Endothelial cell of umbilical vein (primary cell): ENCODE results near the gene PNPLA1. TPM values are rescaled to one million over a fixed set of nuclear protein-coding genes. Genes with fewer than 3 reads are reported as not detected.
A peak's percentile ranks its signal among the peaks of the same experiment; 100 is the strongest.

Experiments used
- BruUV-seq: library from RNA; stranded (reverse); fragments of 400-500 nt; replicated peaks from 2 replicates; lab custom pipeline; 2021; lab: Mats Ljungman, UMichigan
- CTCF ChIA-PET: fragments of 300-600, 350-600 bp; sonication (Branson Sonifier 250); formaldehyde crosslinking; loops from one replicate; lab custom pipeline; 2021; ENCODE audit warnings: antibody characterized with exemption, inconsistent platforms; lab: Charles Lee
- POLR2A ChIA-PET: fragments of 300-600, 350-600 bp; sonication (Branson Sonifier 250); formaldehyde crosslinking; loops from one replicate; lab custom pipeline; 2021; ENCODE audit warnings: antibody characterized with exemption, inconsistent platforms; lab: Charles Lee
- DNase-seq: peaks from one replicate; pipeline ENCODE4 v3.0.0-alpha.2; 2011; ENCODE audit warnings: low read depth, low spot score
- FAIRE-seq: peaks from 2 replicates; lab custom pipeline; 2011; peaks lifted over from hg19 to GRCh38; lab: Jason Lieb, UNC
- H2AFZ ChIP-seq: 2 replicates; pipeline ENCODE4 v1.6.0; 2012; ENCODE audit warnings: low read depth, low read length, control low read depth, inconsistent platforms
- H3K27ac ChIP-seq: 2 replicates; pipeline ENCODE4 v1.5.1; 2011; ENCODE audit warnings: low read depth, mild to moderate bottlenecking, control low read depth, low read length, moderate library complexity; ENCODE audit not compliant: insufficient read depth
- H3K27me3 ChIP-seq, 2 experiments: 2 replicates each; pipeline versions ENCODE4 v1.6.0 to v1.6.1; 2011; ENCODE audit warnings: low read length in 2 of 2, mixed read lengths in 1 of 2; ENCODE audit not compliant: control insufficient read depth in 2 of 2, insufficient read depth in 2 of 2
- H3K36me3 ChIP-seq, 2 experiments: 2 replicates in 1 of 2; 3 replicates in 1 of 2; pipeline ENCODE4 v1.5.1; 2011; ENCODE audit warnings: low read length in 2 of 2, mild to moderate bottlenecking in 1 of 2, moderate library complexity in 1 of 2; ENCODE audit not compliant: control insufficient read depth in 2 of 2, insufficient read depth in 2 of 2; ENCODE audit errors: extremely low read depth in 1 of 2
- H3K4me1 ChIP-seq: 3 replicates; pipeline ENCODE4 v1.5.1; 2011; ENCODE audit warnings: mild to moderate bottlenecking, low read length; ENCODE audit not compliant: control insufficient read depth, insufficient read depth; ENCODE audit errors: extremely low read depth
- H3K4me2 ChIP-seq: 2 replicates; pipeline ENCODE4 v1.6.1; 2011; ENCODE audit warnings: low read length, control low read depth, mixed read lengths; ENCODE audit not compliant: insufficient read depth
- H3K4me3 ChIP-seq, 3 experiments: fragments of 200-600 bp in 1 of 3; sonication (generic), shearing (Covaris generic) in 1 of 3; replicated peaks in 1 of 3; 2 replicates each; pipeline ENCODE4 v1.5.1; 2011 to 2016; ENCODE audit warnings: control low read depth in 3 of 3, low read length in 3 of 3, mild to moderate bottlenecking in 2 of 3, inconsistent platforms in 1 of 3, low read depth in 1 of 3, moderate library complexity in 1 of 3; ENCODE audit not compliant: insufficient read depth in 1 of 3
- H3K79me2 ChIP-seq: 2 replicates; pipeline ENCODE4 v1.6.0; 2012; ENCODE audit warnings: low read length, inconsistent platforms; ENCODE audit not compliant: control insufficient read depth, insufficient read depth
- H3K9ac ChIP-seq: replicated peaks from 2 replicates; pipeline ENCODE3; 2011; ENCODE audit warnings: low read length, control low read depth; ENCODE audit not compliant: insufficient read depth; ENCODE audit errors: extremely low read depth
- H3K9me1 ChIP-seq: replicated peaks from 3 replicates; pipeline ENCODE4 v1.6.0; 2011; ENCODE audit warnings: mild to moderate bottlenecking, low read length; ENCODE audit not compliant: control insufficient read depth, insufficient read depth; ENCODE audit errors: extremely low read depth
- H3K9me3 ChIP-seq: replicated peaks from 2 replicates; pipeline ENCODE4 v1.5.1; 2012; ENCODE audit warnings: low read length, inconsistent platforms; ENCODE audit not compliant: control insufficient read depth, insufficient read depth
- H4K20me1 ChIP-seq: replicated peaks from 2 replicates; pipeline ENCODE3; 2011; ENCODE audit warnings: mild to moderate bottlenecking, low read length; ENCODE audit not compliant: control insufficient read depth, insufficient read depth; ENCODE audit errors: extremely low read depth
- EZH2 ChIP-seq: IDR thresholded peaks from 2 replicates; pipeline ENCODE4 v1.6.1; 2012; ENCODE audit warnings: borderline replicate concordance, low read depth, mild to moderate bottlenecking, moderate library complexity, low read length, inconsistent platforms; ENCODE audit not compliant: severe bottlenecking
- FOS ChIP-seq: IDR thresholded peaks from 2 replicates; pipeline ENCODE4 v1.6.1; 2011; ENCODE audit warnings: mild to moderate bottlenecking, low read length, moderate library complexity, borderline replicate concordance; ENCODE audit not compliant: insufficient read depth
- GATA2 ChIP-seq: IDR thresholded peaks from 2 replicates; pipeline ENCODE4 v1.7.0; 2011; ENCODE audit warnings: low read depth, mild to moderate bottlenecking, moderate library complexity, mixed read lengths, low read length; ENCODE audit not compliant: insufficient read length, insufficient read depth
- JUN ChIP-seq: IDR thresholded peaks from 2 replicates; pipeline ENCODE4 v1.6.1; 2011; ENCODE audit warnings: borderline replicate concordance, low read depth; ENCODE audit not compliant: insufficient read length, insufficient read depth
- MYC ChIP-seq: IDR thresholded peaks from one replicate; pipeline ENCODE4 v1.6.1; 2011; ENCODE audit warnings: mild to moderate bottlenecking, low read depth, low read length
- POLR2A ChIP-seq: IDR thresholded peaks from 2 replicates; pipeline ENCODE4 v1.6.1; 2012; ENCODE audit warnings: low read depth, mild to moderate bottlenecking, control low read depth, low read length
- POLR2AphosphoS5 ChIP-seq: IDR thresholded peaks from 2 replicates; pipeline ENCODE4 v1.6.1; 2012; ENCODE audit warnings: low read depth, mild to moderate bottlenecking, control low read depth, low read length, moderate library complexity; ENCODE audit not compliant: insufficient read depth
- dilution Hi-C: fragments of 300-500 bp; cut with MboI; formaldehyde crosslinking; loops from one replicate; pipeline ENCODE4 v1.15.0; 2019; ENCODE audit warnings: low sequenced_read_pairs; ENCODE audit not compliant: extremely low pct_ligation_motif_present
- intact Hi-C: fragments of 100-400 bp; cut with micrococcal nuclease; formaldehyde crosslinking; loops from one replicate; pipeline ENCODE4 v1.10.0; 2022
- polyA plus RNA-seq, 4 experiments: library from polyadenylated mRNA; depleted of rRNA in 3 of 4; stranded (reverse) in 3 of 4; unstranded in 1 of 4; fragments of >200 nt; gene quantifications; 2 replicates each; pipeline versions ENCODE4 v1.2.1 to v1.2.3, GENCODE V29; 2011 to 2012; ENCODE audit warnings: missing spikeins in 1 of 4
- total RNA-seq: library from RNA; stranded (reverse); gene quantifications from 2 replicates; pipeline ENCODE4 v1.2.3, GENCODE V29; 2021
- TF ChIP-seq, protein P1 (sequence below): IDR thresholded peaks from 2 replicates; pipeline ENCODE4 v1.6.1; 2011; ENCODE audit not compliant: insufficient read depth, insufficient read length
- TF ChIP-seq, protein P2 (sequence below), 2 donors: IDR thresholded peaks; 1 replicate in 1 of 2; 2 replicates in 1 of 2; pipeline ENCODE4 v1.5.1; 2011; ENCODE audit warnings: low read length in 2 of 2, mild to moderate bottlenecking in 2 of 2, moderate library complexity in 2 of 2, control low read depth in 1 of 2, inconsistent platforms in 1 of 2, low read depth in 1 of 2; ENCODE audit not compliant: insufficient read depth in 1 of 2; ENCODE audit errors: extremely low read depth in 1 of 2

PNPLA1 gene
- total and polyA plus RNA-seq, 2 donors (not counting 3 experiments of a cell fraction or from before 2014, with no cell fraction given), result not detected

DNA sequence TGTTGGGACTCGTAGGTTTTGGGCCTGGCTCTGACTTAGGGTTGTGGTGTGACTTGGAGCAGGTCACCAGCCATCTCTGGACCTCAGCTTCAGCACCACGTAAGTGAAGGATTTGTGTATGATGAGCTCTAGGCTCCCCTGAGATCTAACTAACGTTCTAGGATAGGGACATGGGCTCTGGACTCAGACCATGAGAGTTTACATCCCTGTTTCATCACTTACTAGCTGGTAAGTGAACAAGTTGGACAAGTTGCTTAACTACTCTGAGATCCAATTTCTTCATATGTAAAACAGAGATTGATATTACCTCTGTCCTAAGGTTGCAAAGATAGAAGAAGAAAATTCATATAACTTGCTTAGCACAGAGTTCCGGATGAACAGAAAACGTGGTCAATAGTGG lies 20.3 kb upstream of the PNPLA1 start:
- Histone ChIP-seq H3K4me2 (peak overlapping the region; percentile 31), H3K9ac (no peak overlapping the region), H3K9me3 (no peaks in the 10 kb centered on the region), H2AFZ (no peak overlapping the region), H4K20me1 (no peaks in the 10 kb centered on the region), H3K27me3 (no peaks in the 10 kb centered on the region), H3K79me2 (no peaks in the 10 kb centered on the region), H3K4me1 (peaks cover 42% of the 10 kb centered on the region), H3K27ac (peak overlapping the region; percentile 79), H3K36me3 (no peaks in the 10 kb centered on the region), H3K9me1 (no peaks in the 10 kb centered on the region), H3K4me3 (no peak overlapping the region)
- TF ChIP-seq MYC (no peak), FOS (no peak), POLR2A (no peak), POLR2AphosphoS5 (no peak), JUN (no peak), GATA2 (no peak), EZH2 (no peak)
- TF ChIP-seq, protein P1, sequence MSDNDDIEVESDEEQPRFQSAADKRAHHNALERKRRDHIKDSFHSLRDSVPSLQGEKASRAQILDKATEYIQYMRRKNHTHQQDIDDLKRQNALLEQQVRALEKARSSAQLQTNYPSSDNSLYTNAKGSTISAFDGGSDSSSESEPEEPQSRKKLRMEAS, result no peak
- TF ChIP-seq, protein P2, sequence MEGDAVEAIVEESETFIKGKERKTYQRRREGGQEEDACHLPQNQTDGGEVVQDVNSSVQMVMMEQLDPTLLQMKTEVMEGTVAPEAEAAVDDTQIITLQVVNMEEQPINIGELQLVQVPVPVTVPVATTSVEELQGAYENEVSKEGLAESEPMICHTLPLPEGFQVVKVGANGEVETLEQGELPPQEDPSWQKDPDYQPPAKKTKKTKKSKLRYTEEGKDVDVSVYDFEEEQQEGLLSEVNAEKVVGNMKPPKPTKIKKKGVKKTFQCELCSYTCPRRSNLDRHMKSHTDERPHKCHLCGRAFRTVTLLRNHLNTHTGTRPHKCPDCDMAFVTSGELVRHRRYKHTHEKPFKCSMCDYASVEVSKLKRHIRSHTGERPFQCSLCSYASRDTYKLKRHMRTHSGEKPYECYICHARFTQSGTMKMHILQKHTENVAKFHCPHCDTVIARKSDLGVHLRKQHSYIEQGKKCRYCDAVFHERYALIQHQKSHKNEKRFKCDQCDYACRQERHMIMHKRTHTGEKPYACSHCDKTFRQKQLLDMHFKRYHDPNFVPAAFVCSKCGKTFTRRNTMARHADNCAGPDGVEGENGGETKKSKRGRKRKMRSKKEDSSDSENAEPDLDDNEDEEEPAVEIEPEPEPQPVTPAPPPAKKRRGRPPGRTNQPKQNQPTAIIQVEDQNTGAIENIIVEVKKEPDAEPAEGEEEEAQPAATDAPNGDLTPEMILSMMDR (IDR thresholded peaks at IDR 0.05; ENCODE audit: extremely low read depth in 1 of 2, insufficient read depth in 1 of 2, low read depth in 1 of 2, low read length in 2 of 2), result no peak
- BruUV-seq, result no TSS peak
- DNase-seq (no peak), FAIRE-seq (no peak)
- CTCF ChIA-PET, result interaction anchor here (0.7 to 3.3 kb wide), 10 partner anchors 13 to 111 kb away, joined by 3 to 25 read pairs (median 5); no protein-coding TSS in a partner anchor
- dilution Hi-C loops (no loop called here), intact Hi-C loops (loop anchor here (2.0 kb wide), 2 partner anchors 101 to 123 kb away; no protein-coding TSS in a partner anchor)
- POLR2A ChIA-PET, result interaction anchor here (0.7 to 1.1 kb wide), 3 partner anchors 19 to 118 kb away, joined by 4 to 5 read pairs (median 4); no protein-coding TSS in a partner anchor
